GM12892 (cell line): ENCODE results near the gene CNTNAP2.

ENCODE experiments used
- POLR2A ChIP-seq: IDR thresholded peaks from 2 replicates; pipeline ENCODE4 v1.6.1; 2011; ENCODE audit warnings: low read depth, low read length, control low read depth
- TAF1 ChIP-seq: IDR thresholded peaks from 2 replicates; pipeline ENCODE4 v1.6.1; 2011; ENCODE audit warnings: low read depth, mild to moderate bottlenecking, control low read depth, low read length, borderline replicate concordance

- TF ChIP-seq TAF1 = no peak
- TF ChIP-seq POLR2A = no peak
Measured at GRCh38 chr7:147513451-147513850, 1396.8 kb downstream of the CNTNAP2 start.
